Breast epithelium (tissue), 3 donors: ENCODE measurements around the gene PRRX1.

ENCODE experiments used
- CTCF ChIP-seq, 3 donors: fragments of 450-650 bp; IDR thresholded peaks; one replicate each; pipeline ENCODE4 v1.5.1; 2016 to 2017; ENCODE audit warnings: antibody characterized with exemption in 3 of 3, mild to moderate bottlenecking in 3 of 3, moderate library complexity in 3 of 3
- POLR2AphosphoS5 ChIP-seq, 3 donors: sonication (generic); formaldehyde crosslinking; IDR thresholded peaks; one replicate each; pipeline ENCODE4 v1.6.1; 2017; ENCODE audit warnings: antibody characterized with exemption in 3 of 3

- no peak for TF ChIP-seq POLR2AphosphoS5 (IDR thresholded peaks at IDR 0.05)
- no peak for TF ChIP-seq CTCF (IDR thresholded peaks at IDR 0.05)
These were observed 56.7 kb downstream of the PRRX1 start for GRCh38 chr1:170720661-170721060.
